Dermis blood vessel endothelial cell (primary cell): Measurements from ENCODE around the gene MYO5B. TPM values are rescaled to one million over a fixed set of nuclear protein-coding genes. Genes with fewer than 3 reads are reported as not detected.
"Not testable (repeated sequence)": the region's sequence is repeated elsewhere in the genome, so short reads cannot be mapped to it uniquely, and the experiment has no call there.

Experiments
- DNase-seq: peaks from one replicate; pipeline ENCODE4 v3.0.0; 2010
- total RNA-seq: library from RNA; depleted of rRNA; stranded (reverse); fragments of >200 nt; gene quantifications from 2 replicates; pipeline ENCODE4 v1.2.3, GENCODE V29; 2014

MYO5B gene
- total RNA-seq, 1 donor from 2014 or later = 0.85 TPM

- no peak for DNase-seq
Observed at GRCh38 chr18:49848115-49848514, 346.8 kb downstream of the MYO5B start.

GRCh38 chr18:49847524-49847923 lies 347.4 kb downstream of the MYO5B start:
- no peak for DNase-seq

GRCh38 chr18:49846718-49847470 lies 348.1 kb downstream of the MYO5B start:
- DNase-seq = peak; percentile 37

- DNase-seq = no peak
Observed at GRCh38 chr18:49846361-49846662, 348.6 kb downstream of the MYO5B start.

- DNase-seq = no peak
Observed at GRCh38 chr18:49845629-49846360, 349.2 kb downstream of the MYO5B start.

- DNase-seq = no peak
Observed at GRCh38 chr18:49844903-49845302, 350.0 kb downstream of the MYO5B start.

GRCh38 chr18:49843778-49844625 lies 350.9 kb downstream of the MYO5B start:
- DNase-seq = peak; percentile 16

- DNase-seq = no peak
Observed at GRCh38 chr18:49843131-49843530, 351.8 kb downstream of the MYO5B start.

GRCh38 chr18:49842656-49843055 lies 352.3 kb downstream of the MYO5B start:
- DNase-seq = no peak

- no peak for DNase-seq
Observed at GRCh38 chr18:49841236-49842217, 353.4 kb downstream of the MYO5B start.

- no peak for DNase-seq
Observed at GRCh38 chr18:49839012-49839411, 355.9 kb downstream of the MYO5B start.

GRCh38 chr18:49838381-49838780 lies 356.6 kb downstream of the MYO5B start:
- no peak for DNase-seq

GRCh38 chr18:49837889-49838288 lies 357.1 kb downstream of the MYO5B start:
- no peak for DNase-seq

- DNase-seq = not testable (repeated sequence)
Observed at GRCh38 chr18:49837316-49837835, 357.6 kb downstream of the MYO5B start.

- no peak for DNase-seq
Observed at GRCh38 chr18:49835405-49835804, 359.5 kb downstream of the MYO5B start.

GRCh38 chr18:49834258-49834657 lies 360.7 kb downstream of the MYO5B start:
- DNase-seq = no peak

- no peak for DNase-seq
Observed at GRCh38 chr18:49833814-49834213, 361.1 kb downstream of the MYO5B start.

GRCh38 chr18:49832221-49832647 lies 362.7 kb downstream of the MYO5B start:
- no peak for DNase-seq

GRCh38 chr18:49827996-49828395 lies 367.0 kb downstream of the MYO5B start:
- no peak for DNase-seq

- no peak for DNase-seq
Observed at GRCh38 chr18:49819823-49820671, 374.9 kb downstream of the MYO5B start.
